Subcutaneous abdominal adipose tissue (tissue), 5 donors: ENCODE data around the gene FIS1.
"Not testable (repeated sequence)": the region's sequence is repeated elsewhere in the genome, so short reads cannot be mapped to it uniquely, and the experiment has no call there.

Source experiments
- H3K27ac ChIP-seq: one replicate; pipeline ENCODE4 v1.7.0; 2013; ENCODE audit warnings: low read depth, mild to moderate bottlenecking, inconsistent platforms, low read length, moderate library complexity
- H3K27me3 ChIP-seq, 5 donors: one replicate each; pipeline ENCODE4 v1.7.0; 2013; ENCODE audit warnings: low read length in 5 of 5, inconsistent platforms in 1 of 5; ENCODE audit not compliant: control insufficient read depth in 5 of 5, insufficient read depth in 4 of 5
- H3K36me3 ChIP-seq, 5 donors: one replicate each; pipeline ENCODE4 v1.7.0; 2013; ENCODE audit warnings: low read length in 5 of 5; ENCODE audit not compliant: control insufficient read depth in 5 of 5, insufficient read depth in 5 of 5
- H3K4me1 ChIP-seq, 5 donors: one replicate each; pipeline ENCODE4 v1.7.0; 2013; ENCODE audit warnings: low read length in 5 of 5, mild to moderate bottlenecking in 3 of 5, moderate library complexity in 1 of 5; ENCODE audit not compliant: control insufficient read depth in 5 of 5, insufficient read depth in 5 of 5
- H3K4me3 ChIP-seq, 5 donors: one replicate each; pipeline ENCODE4 v1.7.0; 2013; ENCODE audit warnings: low read length in 5 of 5, low read depth in 1 of 5
- H3K9ac ChIP-seq, 5 donors: one replicate each; pipeline ENCODE4 v1.7.0; 2013; ENCODE audit warnings: low read length in 5 of 5, mild to moderate bottlenecking in 4 of 5, moderate library complexity in 3 of 5
- H3K9me3 ChIP-seq, 5 donors: one replicate each; pipeline ENCODE4 v1.7.0; 2013; ENCODE audit warnings: low read length in 5 of 5; ENCODE audit not compliant: control insufficient read depth in 5 of 5
- donor health status: healthy.
- donor health status: healthy.
- donor health status: healthy.
- donor health status: healthy.
- donor health status: healthy.

Gene FIS1

GRCh38 chr7:101285171-101285570, 40.3 kb upstream of the FIS1 start:
- Histone ChIP-seq H3K9me3 (peaks cover 0 to 3% (median 0%) of the 10 kb centered on the region in 5 donors), H3K9ac (no peak overlapping the region), H3K4me3 (no peak overlapping the region), H3K4me1 (peaks cover 0 to 4% (median 3%) of the 10 kb centered on the region in 5 donors), H3K27ac (no peak overlapping the region), H3K27me3 (peaks cover 0 to 4% (median 0%) of the 10 kb centered on the region in 5 donors), H3K36me3 (no peaks in the 10 kb centered on the region)

- not testable (repeated sequence) for H3K9ac ChIP-seq, H3K4me1 ChIP-seq, H3K4me3 ChIP-seq, H3K36me3 ChIP-seq, H3K27ac ChIP-seq, H3K9me3 ChIP-seq
- peaks cover 0 to 15% (median 8%) of the 10 kb centered on the region in 5 donors for H3K27me3 ChIP-seq
Measured at GRCh38 chr7:101280912-101281311, 36.0 kb upstream of the FIS1 start.

- Histone ChIP-seq H3K9ac (no peak overlapping the region), H3K4me3 (no peak overlapping the region), H3K36me3 (no peaks in the 10 kb centered on the region), H3K27me3 (peaks cover 0 to 21% (median 11%) of the 10 kb centered on the region in 5 donors), H3K9me3 (no peaks in the 10 kb centered on the region), H3K4me1 (peaks cover 0 to 4% (median 3%) of the 10 kb centered on the region in 5 donors), H3K27ac (no peak overlapping the region)
Measured at GRCh38 chr7:101278461-101279292, 33.8 kb upstream of the FIS1 start.

GRCh38 chr7:101277155-101277554, 32.3 kb upstream of the FIS1 start:
- Histone ChIP-seq H3K27me3 (peaks cover 0 to 21% (median 7%) of the 10 kb centered on the region in 5 donors), H3K4me1 (no peaks in the 10 kb centered on the region), H3K9me3 (no peaks in the 10 kb centered on the region), H3K27ac (no peak overlapping the region), H3K4me3 (no peak overlapping the region), H3K36me3 (no peaks in the 10 kb centered on the region), H3K9ac (no peak overlapping the region)

- H3K9me3 ChIP-seq = no peaks in the 10 kb centered on the region
- H3K27me3 ChIP-seq = peaks cover 0 to 15% (median 7%) of the 10 kb centered on the region in 5 donors
- H3K36me3 ChIP-seq = no peaks in the 10 kb centered on the region
- H3K27ac ChIP-seq = no peak overlapping the region
- H3K4me1 ChIP-seq = no peaks in the 10 kb centered on the region
- H3K4me3 ChIP-seq = no peak overlapping the region
- no peak overlapping the region for H3K9ac ChIP-seq
Measured at GRCh38 chr7:101273206-101273605, 28.3 kb upstream of the FIS1 start.

- Histone ChIP-seq H3K4me3 (no peak overlapping the region), H3K27ac (no peak overlapping the region), H3K9me3 (no peaks in the 10 kb centered on the region), H3K36me3 (no peaks in the 10 kb centered on the region), H3K27me3 (peaks cover 0 to 6% (median 5%) of the 10 kb centered on the region in 5 donors), H3K4me1 (no peaks in the 10 kb centered on the region), H3K9ac (no peak overlapping the region)
Measured at GRCh38 chr7:101271021-101271420, 26.1 kb upstream of the FIS1 start.

- H3K9ac ChIP-seq = no peak overlapping the region
- H3K27me3 ChIP-seq = peaks cover 0 to 5% (median 0%) of the 10 kb centered on the region in 5 donors
- no peaks in the 10 kb centered on the region for H3K36me3 ChIP-seq
- no peak overlapping the region for H3K27ac ChIP-seq
- H3K4me3 ChIP-seq = no peak overlapping the region
- H3K9me3 ChIP-seq = no peaks in the 10 kb centered on the region
- no peaks in the 10 kb centered on the region for H3K4me1 ChIP-seq
Measured at GRCh38 chr7:101269664-101270063, 24.8 kb upstream of the FIS1 start.

GRCh38 chr7:101265622-101266516, 21.0 kb upstream of the FIS1 start:
- no peak overlapping the region for H3K9ac ChIP-seq
- H3K4me1 ChIP-seq = no peaks in the 10 kb centered on the region
- H3K27me3 ChIP-seq = peaks cover 0 to 5% (median 0%) of the 10 kb centered on the region in 5 donors
- H3K4me3 ChIP-seq = no peak overlapping the region
- H3K36me3 ChIP-seq = no peaks in the 10 kb centered on the region
- H3K9me3 ChIP-seq = no peaks in the 10 kb centered on the region
- no peak overlapping the region for H3K27ac ChIP-seq

- not testable (repeated sequence) for H3K4me3 ChIP-seq, H3K27me3 ChIP-seq, H3K36me3 ChIP-seq, H3K4me1 ChIP-seq, H3K27ac ChIP-seq, H3K9me3 ChIP-seq, H3K9ac ChIP-seq
Measured at GRCh38 chr7:101264102-101264706, 19.3 kb upstream of the FIS1 start.
